Mesothelial cell of epicardium (in vitro differentiated cells): ENCODE results near the gene SLC16A5. TPM values are rescaled to one million over a fixed set of nuclear protein-coding genes. Genes with fewer than 3 reads are reported as not detected.

ENCODE experiments used
- DNase-seq, 2 experiments: peaks; one replicate each; pipeline ENCODE4 v3.0.0; 2021; ENCODE audit warnings: low spot score in 2 of 2; ENCODE audit not compliant: unreplicated experiment in 2 of 2
- H3K27ac Mint-ChIP-seq: 2 replicates; pipeline ENCODE4 v1.8.0; 2021; ENCODE audit warnings: mixed read lengths
- H3K27me3 Mint-ChIP-seq: 2 replicates; pipeline ENCODE4 v1.8.0; 2021; ENCODE audit warnings: low read depth, mixed read lengths
- H3K36me3 Mint-ChIP-seq: 2 replicates; pipeline ENCODE4 v1.8.0; 2021; ENCODE audit warnings: mixed read lengths
- H3K4me1 Mint-ChIP-seq: 2 replicates; pipeline ENCODE4 v1.8.0; 2021; ENCODE audit warnings: mixed read lengths
- H3K4me3 Mint-ChIP-seq: 2 replicates; pipeline ENCODE4 v1.8.0; 2021; ENCODE audit warnings: mild to moderate bottlenecking, moderate library complexity, mixed read lengths
- H3K9me3 Mint-ChIP-seq: 2 replicates; pipeline ENCODE4 v1.8.0; 2021; ENCODE audit warnings: mixed read lengths
- total RNA-seq: library from RNA; stranded (reverse); gene quantifications from 3 replicates; pipeline ENCODE4 v1.2.1, GENCODE V29; 2021
- TF ChIP-seq, protein P1 (sequence below): fragments of 200-600 bp; sonication (generic); IDR thresholded peaks from one replicate; pipeline ENCODE4 v1.5.0; 2021; ENCODE audit warnings: antibody characterized with exemption; ENCODE audit not compliant: unreplicated experiment

SLC16A5 gene
- total RNA-seq, 1 donor from 2014 or later, result 46.4 TPM

DNA sequence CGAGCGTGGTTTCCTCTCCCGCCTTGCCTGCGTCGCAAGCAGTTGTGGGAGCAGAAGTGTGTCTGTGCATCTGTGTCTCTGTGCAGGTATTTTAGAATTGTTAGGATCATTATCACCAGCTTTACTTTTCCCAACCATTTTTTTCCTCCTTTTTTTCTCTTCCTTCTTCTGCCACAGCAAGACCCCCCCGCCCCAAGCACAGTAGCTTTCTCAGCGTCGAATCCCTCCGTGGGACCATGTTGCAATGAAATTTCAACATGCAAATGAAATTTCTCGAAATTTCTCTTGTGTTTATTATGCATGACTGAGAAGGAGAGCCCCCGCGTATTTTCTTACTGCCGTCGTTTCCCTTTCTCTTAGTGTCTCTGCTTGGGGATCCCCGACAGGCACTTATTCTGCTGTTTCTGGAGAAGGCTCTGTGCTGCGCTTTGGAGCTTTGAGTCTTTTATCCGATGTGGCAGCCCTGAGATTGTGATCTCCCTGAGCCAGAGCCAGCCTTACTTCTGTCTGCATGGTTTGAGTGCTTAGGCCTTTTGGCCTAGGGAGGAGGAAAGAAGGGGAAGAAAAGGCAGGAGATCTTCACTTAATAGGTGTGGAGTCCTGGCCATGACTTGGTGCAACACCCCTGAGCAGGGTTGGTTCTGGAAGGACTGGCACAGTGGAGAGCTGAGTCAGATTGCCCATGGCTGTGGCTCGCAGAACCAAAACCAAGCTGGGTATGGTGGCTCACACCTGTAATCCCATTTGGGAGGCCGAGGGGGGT is 27.0 kb downstream of the SLC16A5 start:
- peaks cover 11% of the 10 kb centered on the region for H3K36me3 Mint-ChIP-seq
- no peaks in the 10 kb centered on the region for H3K9me3 Mint-ChIP-seq
- H3K4me1 Mint-ChIP-seq, result peaks cover 11% of the 10 kb centered on the region
- peak overlapping the region; percentile 26 for H3K27ac Mint-ChIP-seq
- no peaks in the 10 kb centered on the region for H3K27me3 Mint-ChIP-seq
- no peak for DNase-seq
- TF ChIP-seq, protein P1, sequence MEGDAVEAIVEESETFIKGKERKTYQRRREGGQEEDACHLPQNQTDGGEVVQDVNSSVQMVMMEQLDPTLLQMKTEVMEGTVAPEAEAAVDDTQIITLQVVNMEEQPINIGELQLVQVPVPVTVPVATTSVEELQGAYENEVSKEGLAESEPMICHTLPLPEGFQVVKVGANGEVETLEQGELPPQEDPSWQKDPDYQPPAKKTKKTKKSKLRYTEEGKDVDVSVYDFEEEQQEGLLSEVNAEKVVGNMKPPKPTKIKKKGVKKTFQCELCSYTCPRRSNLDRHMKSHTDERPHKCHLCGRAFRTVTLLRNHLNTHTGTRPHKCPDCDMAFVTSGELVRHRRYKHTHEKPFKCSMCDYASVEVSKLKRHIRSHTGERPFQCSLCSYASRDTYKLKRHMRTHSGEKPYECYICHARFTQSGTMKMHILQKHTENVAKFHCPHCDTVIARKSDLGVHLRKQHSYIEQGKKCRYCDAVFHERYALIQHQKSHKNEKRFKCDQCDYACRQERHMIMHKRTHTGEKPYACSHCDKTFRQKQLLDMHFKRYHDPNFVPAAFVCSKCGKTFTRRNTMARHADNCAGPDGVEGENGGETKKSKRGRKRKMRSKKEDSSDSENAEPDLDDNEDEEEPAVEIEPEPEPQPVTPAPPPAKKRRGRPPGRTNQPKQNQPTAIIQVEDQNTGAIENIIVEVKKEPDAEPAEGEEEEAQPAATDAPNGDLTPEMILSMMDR, result no peak
- H3K4me3 Mint-ChIP-seq, result peak overlapping the region; percentile 27

DNA sequence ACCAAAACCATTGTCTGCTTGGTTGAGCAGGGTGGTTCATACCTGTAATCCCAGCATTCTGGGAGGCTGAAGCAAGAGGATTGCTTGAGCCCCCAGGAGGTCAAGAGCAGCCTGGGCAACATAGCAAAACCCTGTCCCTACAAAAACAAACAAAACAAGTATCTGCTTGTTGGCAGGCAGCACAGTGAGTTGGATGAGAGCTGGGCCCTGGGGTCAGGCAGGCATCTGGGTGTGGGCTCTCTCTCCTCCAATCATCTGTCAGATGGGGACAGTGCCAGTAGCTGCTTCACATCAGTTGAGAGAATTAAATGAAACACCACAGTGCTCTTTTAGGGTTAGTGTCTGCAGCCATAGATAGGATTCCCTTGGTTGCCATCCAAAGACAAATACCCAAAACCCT is 27.8 kb downstream of the SLC16A5 start:
- no peak for DNase-seq
- Mint-ChIP-seq H3K36me3 (peaks cover 14% of the 10 kb centered on the region), H3K9me3 (no peaks in the 10 kb centered on the region), H3K4me1 (peaks cover 8% of the 10 kb centered on the region), H3K4me3 (no peak overlapping the region), H3K27ac (no peak overlapping the region), H3K27me3 (no peaks in the 10 kb centered on the region)
- TF ChIP-seq, protein P1, result no peak

DNA sequence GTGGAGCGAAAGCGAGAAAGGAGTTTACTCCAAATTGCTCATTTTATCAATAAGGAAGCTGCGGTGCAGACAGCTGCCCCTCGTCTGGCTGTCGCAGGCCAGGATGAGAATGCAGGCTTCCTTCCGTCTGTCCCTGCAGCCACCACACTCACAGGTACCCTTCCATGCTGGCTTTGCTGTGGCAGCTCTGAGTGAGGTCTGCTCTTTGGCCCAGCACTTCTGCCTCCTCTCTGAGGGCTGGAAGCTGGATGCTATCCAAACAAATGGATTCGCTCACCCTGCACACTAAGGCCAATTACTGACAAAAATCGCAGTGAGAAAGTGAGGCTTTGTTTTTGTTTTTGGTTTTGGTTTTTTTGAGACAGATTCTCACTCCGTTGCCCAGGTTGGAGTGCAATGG is 29.0 kb downstream of the SLC16A5 start:
- no peak for DNase-seq
- Mint-ChIP-seq H3K4me1 (peaks cover 7% of the 10 kb centered on the region), H3K27me3 (no peaks in the 10 kb centered on the region), H3K27ac (no peak overlapping the region), H3K9me3 (no peaks in the 10 kb centered on the region), H3K4me3 (no peak overlapping the region), H3K36me3 (peaks cover 19% of the 10 kb centered on the region)
- TF ChIP-seq, protein P1, result no peak

DNA sequence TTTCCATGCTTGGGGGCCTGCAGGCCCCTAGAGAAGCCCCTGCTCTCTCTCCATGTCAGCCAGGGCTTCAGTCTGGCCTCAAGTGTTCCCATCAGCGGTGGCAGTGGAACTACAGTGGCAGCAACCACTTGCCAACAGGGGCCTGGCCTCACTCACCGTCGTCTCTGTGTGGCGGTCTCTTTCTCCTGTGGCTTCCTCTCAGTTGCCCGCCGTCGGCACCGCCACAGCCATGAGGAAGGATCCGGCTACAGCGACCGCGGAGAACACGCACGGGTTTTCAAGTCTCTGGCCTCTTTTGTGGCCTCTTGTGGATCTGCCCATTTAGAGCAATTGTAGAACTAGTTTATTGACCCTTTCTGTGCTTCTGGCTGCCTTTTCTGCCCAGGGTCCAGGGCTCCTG is 30.6 kb downstream of the SLC16A5 start:
- Mint-ChIP-seq H3K4me3 (no peak overlapping the region), H3K36me3 (peaks cover 13% of the 10 kb centered on the region), H3K27me3 (no peaks in the 10 kb centered on the region), H3K27ac (no peak overlapping the region), H3K4me1 (peaks cover 7% of the 10 kb centered on the region), H3K9me3 (no peaks in the 10 kb centered on the region)
- no peak for DNase-seq
- TF ChIP-seq, protein P1, result no peak

DNA sequence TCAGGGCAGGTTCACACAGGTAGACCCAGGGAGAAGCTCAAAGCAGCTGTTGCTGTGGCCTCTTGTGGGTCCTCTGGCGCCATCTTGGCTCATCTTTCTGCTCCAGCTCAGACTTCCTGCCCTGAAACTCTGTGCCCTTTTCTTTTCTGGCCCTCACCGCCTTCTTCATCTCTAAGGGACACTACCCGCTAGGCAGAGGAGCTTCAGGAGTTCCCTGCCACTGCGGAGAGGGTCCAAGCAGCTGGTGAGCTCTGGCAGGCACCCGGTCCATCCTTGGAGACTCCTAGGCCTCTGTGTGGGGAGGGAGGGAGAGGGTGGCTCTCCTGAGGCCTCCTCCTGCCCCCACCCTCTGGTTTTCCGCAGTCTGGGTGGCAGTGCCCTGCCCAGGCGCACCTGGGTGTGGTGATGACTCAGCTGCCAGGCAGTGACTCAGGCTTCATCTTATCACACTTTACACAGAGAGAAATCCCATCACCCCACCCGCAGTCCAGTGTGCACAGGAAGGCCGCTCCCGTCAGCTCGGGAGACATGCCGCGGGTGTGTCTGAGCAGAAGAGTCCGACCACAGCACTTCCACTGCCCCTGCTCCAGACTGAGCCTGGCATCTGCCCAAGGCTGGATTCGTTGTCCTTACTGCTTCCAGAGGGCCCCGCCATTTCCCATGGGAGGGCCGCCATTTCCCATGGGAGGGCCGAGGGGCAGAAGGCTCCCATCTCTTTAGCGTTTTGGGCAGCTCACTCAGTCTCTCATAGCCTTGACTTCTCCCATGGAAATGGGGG is 36.5 kb downstream of the SLC16A5 start:
- no peak overlapping the region for H3K4me3 Mint-ChIP-seq
- DNase-seq, result no peak
- H3K36me3 Mint-ChIP-seq, result peaks cover 9% of the 10 kb centered on the region
- H3K4me1 Mint-ChIP-seq, result no peaks in the 10 kb centered on the region
- H3K27ac Mint-ChIP-seq, result no peak overlapping the region
- H3K9me3 Mint-ChIP-seq, result no peaks in the 10 kb centered on the region
- TF ChIP-seq, protein P1, result no peak
- no peaks in the 10 kb centered on the region for H3K27me3 Mint-ChIP-seq
